Left ventricle myocardium inferior (tissue), 1 donor: ENCODE data around the gene FRMPD2. TPM values are rescaled to one million over a fixed set of nuclear protein-coding genes. Genes with fewer than 3 reads are reported as not detected.
"Not testable (repeated sequence)": the region's sequence is repeated elsewhere in the genome, so short reads cannot be mapped to it uniquely, and the experiment has no call there.

Experiments used
- DNase-seq: peaks from one replicate; pipeline ENCODE4 v3.0.0-alpha.2; 2020
- H3K27ac ChIP-seq: fragments of 200-600 bp; replicated peaks from 2 replicates; pipeline ENCODE4 v1.8.0; 2021
- H3K27me3 ChIP-seq: fragments of 200-600 bp; 2 replicates; pipeline ENCODE4 v1.8.0; 2021; ENCODE audit warnings: low read depth
- H3K36me3 ChIP-seq: fragments of 200-600 bp; 2 replicates; pipeline ENCODE4 v1.8.0; 2021
- H3K4me1 ChIP-seq: fragments of 200-600 bp; 2 replicates; pipeline ENCODE4 v1.8.0; 2021
- H3K4me3 ChIP-seq: fragments of 200-600 bp; 2 replicates; pipeline ENCODE4 v1.8.0; 2021; ENCODE audit warnings: mild to moderate bottlenecking, moderate library complexity
- H3K9me3 ChIP-seq: fragments of 200-600 bp; replicated peaks from 2 replicates; pipeline ENCODE4 v1.8.0; 2021
- intact Hi-C: fragments of 100-400 bp; cut with micrococcal nuclease; formaldehyde crosslinking; loops from one replicate; pipeline ENCODE4 v1.11.0; 2022
- total RNA-seq: library from RNA; stranded (reverse); fragmentation: NEBNext Ultra II Directional; extraction: Animal tissue kit (Norgen Biotek cat#: 25700); gene quantifications from one replicate; pipeline ENCODE4 v1.2.1, GENCODE V29; 2021
- TF ChIP-seq, protein P1 (sequence below): fragments of 200-600 bp; IDR thresholded peaks from 2 replicates; pipeline ENCODE4 v1.8.0; 2021; ENCODE audit warnings: antibody characterized with exemption, mild to moderate bottlenecking, borderline replicate concordance
- donor health status: DM: no; HTN: yes; CAD: no; lungs with severe emphysema.

FRMPD2 gene
- total RNA-seq, 1 donor from 2014 or later: 0.38 TPM

DNA sequence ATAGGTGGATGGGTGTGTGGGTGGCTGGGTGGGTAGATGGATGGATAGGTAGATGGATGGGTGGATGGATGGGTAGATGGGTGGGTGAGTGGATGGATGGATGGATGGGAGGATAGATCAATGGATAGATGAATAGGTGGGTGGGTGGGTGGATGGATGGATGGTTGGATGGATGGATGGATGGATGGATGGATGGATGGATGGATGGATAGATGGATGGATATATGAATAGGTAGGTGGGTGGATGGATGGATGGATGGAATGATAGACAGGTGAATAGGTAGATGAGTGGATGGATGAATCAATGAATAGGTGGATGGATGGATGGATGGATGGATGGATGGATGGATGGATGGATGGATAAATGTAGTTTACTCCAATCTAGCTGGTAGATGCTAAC, 52.7 kb downstream of the FRMPD2 start:
- Histone ChIP-seq H3K4me3 (no peak overlapping the region), H3K36me3 (no peaks in the 10 kb centered on the region), H3K27ac (no peak overlapping the region), H3K9me3 (no peaks in the 10 kb centered on the region), H3K4me1 (peaks cover 12% of the 10 kb centered on the region), H3K27me3 (no peaks in the 10 kb centered on the region)
- no peak for DNase-seq
- TF ChIP-seq, protein P1, sequence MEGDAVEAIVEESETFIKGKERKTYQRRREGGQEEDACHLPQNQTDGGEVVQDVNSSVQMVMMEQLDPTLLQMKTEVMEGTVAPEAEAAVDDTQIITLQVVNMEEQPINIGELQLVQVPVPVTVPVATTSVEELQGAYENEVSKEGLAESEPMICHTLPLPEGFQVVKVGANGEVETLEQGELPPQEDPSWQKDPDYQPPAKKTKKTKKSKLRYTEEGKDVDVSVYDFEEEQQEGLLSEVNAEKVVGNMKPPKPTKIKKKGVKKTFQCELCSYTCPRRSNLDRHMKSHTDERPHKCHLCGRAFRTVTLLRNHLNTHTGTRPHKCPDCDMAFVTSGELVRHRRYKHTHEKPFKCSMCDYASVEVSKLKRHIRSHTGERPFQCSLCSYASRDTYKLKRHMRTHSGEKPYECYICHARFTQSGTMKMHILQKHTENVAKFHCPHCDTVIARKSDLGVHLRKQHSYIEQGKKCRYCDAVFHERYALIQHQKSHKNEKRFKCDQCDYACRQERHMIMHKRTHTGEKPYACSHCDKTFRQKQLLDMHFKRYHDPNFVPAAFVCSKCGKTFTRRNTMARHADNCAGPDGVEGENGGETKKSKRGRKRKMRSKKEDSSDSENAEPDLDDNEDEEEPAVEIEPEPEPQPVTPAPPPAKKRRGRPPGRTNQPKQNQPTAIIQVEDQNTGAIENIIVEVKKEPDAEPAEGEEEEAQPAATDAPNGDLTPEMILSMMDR: no peak
- intact Hi-C loops: no loop called here

DNA sequence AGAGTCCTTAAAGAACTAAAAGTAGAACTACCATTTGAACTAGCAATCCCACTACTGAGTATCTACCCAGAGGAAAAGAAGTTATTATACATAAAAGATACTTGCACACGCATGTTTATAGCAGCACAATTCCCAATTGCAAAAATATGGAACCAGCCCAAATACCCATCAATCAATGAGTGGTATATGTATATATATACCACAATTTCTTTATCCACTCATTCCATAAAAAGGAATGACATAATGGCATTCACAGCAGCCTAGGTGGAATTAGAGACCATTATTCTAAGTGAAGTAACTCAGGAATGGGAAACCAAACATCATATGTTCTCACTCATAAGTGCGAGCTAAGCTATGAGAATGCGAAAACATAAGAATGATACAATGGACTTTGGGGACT, 53.5 kb downstream of the FRMPD2 start:
- H3K4me3 ChIP-seq, intact Hi-C loops, H3K27me3 ChIP-seq, H3K27ac ChIP-seq, DNase-seq, H3K36me3 ChIP-seq, H3K9me3 ChIP-seq: not testable (repeated sequence)
- peaks cover 12% of the 10 kb centered on the region for H3K4me1 ChIP-seq

- Histone ChIP-seq H3K27ac (no peak overlapping the region), H3K4me1 (no peaks in the 10 kb centered on the region), H3K4me3 (no peak overlapping the region), H3K9me3 (no peaks in the 10 kb centered on the region), H3K36me3 (no peaks in the 10 kb centered on the region), H3K27me3 (no peaks in the 10 kb centered on the region)
- TF ChIP-seq, protein P1: no peak
- intact Hi-C loops: no loop called here
- no peak for DNase-seq
Observed at GRCh38 chr10:48219194-48219593, 55.3 kb downstream of the FRMPD2 start.

DNA sequence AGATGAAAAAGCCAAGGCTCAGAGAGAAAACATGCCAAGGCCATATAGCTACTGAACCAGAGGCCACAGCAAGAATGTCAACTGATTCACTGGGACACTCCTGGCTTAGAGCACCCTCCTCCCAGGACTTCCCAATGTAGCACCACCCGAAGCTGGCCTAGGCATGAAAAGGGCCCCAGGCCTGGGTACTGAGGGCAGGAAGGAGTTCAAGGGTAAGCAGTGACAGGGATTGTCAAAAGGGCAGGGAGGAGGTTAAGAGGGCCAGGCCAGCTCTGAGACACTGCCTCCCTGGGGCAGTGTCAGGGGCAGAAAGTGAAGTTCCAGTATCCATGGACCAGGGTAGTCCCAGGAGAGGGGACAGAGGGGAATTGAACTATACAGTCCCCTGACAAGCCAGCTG, 57.8 kb downstream of the FRMPD2 start:
- no peak for DNase-seq
- TF ChIP-seq, protein P1: no peak
- no peak overlapping the region for H3K4me3 ChIP-seq
- H3K36me3 ChIP-seq: no peaks in the 10 kb centered on the region
- H3K4me1 ChIP-seq: no peaks in the 10 kb centered on the region
- intact Hi-C loops: no loop called here
- H3K27me3 ChIP-seq: peaks cover under 1% of the 10 kb centered on the region
- H3K27ac ChIP-seq: no peak overlapping the region
- no peaks in the 10 kb centered on the region for H3K9me3 ChIP-seq

DNA sequence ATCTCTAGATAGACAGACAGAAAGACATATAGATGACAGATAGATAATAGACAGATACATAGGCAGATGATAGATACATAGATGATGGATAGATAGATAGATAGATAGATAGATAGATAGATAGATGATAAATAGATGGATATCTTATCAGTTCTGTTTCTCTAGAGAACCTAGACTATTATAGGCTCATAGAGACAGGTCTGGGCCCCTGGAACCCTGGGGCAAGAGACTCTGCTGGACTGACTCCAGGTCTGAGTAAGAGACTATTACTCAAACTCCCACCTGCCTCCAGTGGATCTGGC, 58.3 kb downstream of the FRMPD2 start:
- intact Hi-C loops: no loop called here
- DNase-seq: no peak
- H3K4me3 ChIP-seq: no peak overlapping the region
- H3K27me3 ChIP-seq: peaks cover 7% of the 10 kb centered on the region
- H3K27ac ChIP-seq: no peak overlapping the region
- TF ChIP-seq, protein P1: no peak
- no peaks in the 10 kb centered on the region for H3K4me1 ChIP-seq
- no peaks in the 10 kb centered on the region for H3K36me3 ChIP-seq
- H3K9me3 ChIP-seq: no peaks in the 10 kb centered on the region

DNA sequence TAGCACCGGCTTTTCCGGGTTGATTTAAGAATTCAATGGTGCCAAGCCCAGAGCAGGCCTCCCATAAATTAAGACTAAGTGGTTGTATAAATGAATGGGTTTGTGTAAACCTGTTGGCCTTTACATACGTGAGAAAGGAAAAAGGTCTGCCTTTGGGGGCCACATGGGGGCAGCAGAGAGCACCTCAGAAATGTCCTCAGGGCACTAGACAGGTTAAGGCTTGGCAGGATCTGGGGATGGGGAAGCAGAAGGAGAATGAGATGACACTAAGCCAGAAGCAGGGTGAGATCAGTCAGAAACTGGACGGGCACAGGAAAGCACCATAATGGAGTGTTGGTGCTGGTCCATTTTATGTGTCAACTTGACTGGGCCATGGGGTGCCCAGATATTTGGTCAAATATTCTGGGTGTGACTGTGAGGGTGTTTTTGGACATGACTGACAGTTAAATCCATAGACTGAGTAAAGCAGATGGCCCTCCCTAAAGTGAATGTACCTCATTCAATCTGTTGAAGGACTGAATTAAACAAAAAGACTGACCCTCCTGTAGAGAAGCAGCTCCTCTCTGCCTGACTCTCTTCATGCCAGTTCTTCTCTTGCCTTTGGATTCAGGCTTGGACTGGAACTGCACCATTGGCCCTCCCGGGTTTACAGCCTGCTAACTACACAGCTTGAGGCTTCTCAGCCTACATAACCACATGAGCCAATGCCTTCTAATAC, 58.9 kb downstream of the FRMPD2 start:
- intact Hi-C loops: no loop called here
- Histone ChIP-seq H3K27me3 (peaks cover 11% of the 10 kb centered on the region), H3K9me3 (no peaks in the 10 kb centered on the region), H3K4me1 (no peaks in the 10 kb centered on the region), H3K36me3 (no peaks in the 10 kb centered on the region), H3K27ac (no peak overlapping the region), H3K4me3 (no peak overlapping the region)
- DNase-seq: no peak
- TF ChIP-seq, protein P1: peak; percentile 64
